OCI-LY1 (cell line): ENCODE data around the gene CARMIL1.

ENCODE experiments used
- H2AFZ ChIP-seq: fragments of 200-600 bp; sonication (generic), shearing (Covaris generic); 2 replicates; pipeline ENCODE4 v1.6.0; 2014; ENCODE audit warnings: antibody characterized with exemption, mild to moderate bottlenecking, low read length
- H3F3A ChIP-seq: fragments of 200-600 bp; sonication (generic), shearing (Covaris generic); 2 replicates; pipeline ENCODE4 v1.6.0; 2014; ENCODE audit warnings: mild to moderate bottlenecking, antibody characterized with exemption, low read length, moderate library complexity; ENCODE audit not compliant: insufficient read depth
- H3K27ac ChIP-seq: fragments of 200-600 bp; sonication (generic); 2 replicates; pipeline ENCODE4 v1.5.1; 2014; ENCODE audit warnings: low read length, mixed run types, mild to moderate bottlenecking, low read depth; ENCODE audit not compliant: poor library complexity, severe bottlenecking
- H3K27me3 ChIP-seq: fragments of 200-600 bp; sonication (generic); 2 replicates; pipeline ENCODE4 v1.6.0; 2014; ENCODE audit warnings: antibody characterized with exemption, mild to moderate bottlenecking, low read length, moderate library complexity; ENCODE audit not compliant: insufficient read depth
- H3K36me3 ChIP-seq: fragments of 200-600 bp; sonication (generic); 2 replicates; pipeline ENCODE4 v1.6.1; 2014; ENCODE audit warnings: mild to moderate bottlenecking, antibody characterized with exemption, low read length, moderate library complexity, mixed read lengths; ENCODE audit not compliant: insufficient read depth
- H3K4me1 ChIP-seq: fragments of 200-600 bp; sonication (generic); 2 replicates; pipeline ENCODE4 v1.5.1; 2014; ENCODE audit warnings: mild to moderate bottlenecking, low read length, moderate library complexity; ENCODE audit not compliant: insufficient read depth, severe bottlenecking
- H3K4me2 ChIP-seq: fragments of 200-600 bp; sonication (generic), shearing (Covaris generic); 2 replicates; pipeline ENCODE4 v1.6.1; 2014; ENCODE audit warnings: low read length
- H3K4me3 ChIP-seq: fragments of 200-600 bp; sonication (generic); 2 replicates; pipeline ENCODE4 v1.5.1; 2014; ENCODE audit warnings: low read length, low read depth, mild to moderate bottlenecking, mixed read lengths; ENCODE audit not compliant: poor library complexity, severe bottlenecking
- H3K79me2 ChIP-seq: fragments of 200-600 bp; shearing (Covaris generic); 2 replicates; pipeline ENCODE4 v1.6.1; 2016; ENCODE audit warnings: mixed run types, low read length, mixed read lengths; ENCODE audit not compliant: insufficient read depth
- H3K9ac ChIP-seq: fragments of 200-600 bp; sonication (generic), shearing (Covaris generic); 2 replicates; pipeline ENCODE4 v1.6.1; 2014; ENCODE audit warnings: mild to moderate bottlenecking, low read length, mixed read lengths
- H3K9me2 ChIP-seq: fragments of 200-600 bp; sonication (generic), shearing (Covaris generic); 2 replicates; pipeline ENCODE4 v1.6.1; 2014; ENCODE audit warnings: low read depth, mild to moderate bottlenecking, low read length, mixed read lengths
- H3K9me3 ChIP-seq: fragments of 200-600 bp; shearing (Covaris generic); 2 replicates; pipeline ENCODE4 v1.6.1; 2014; ENCODE audit warnings: low read length, mixed read lengths
- H4K20me1 ChIP-seq: fragments of 200-600 bp; sonication (generic), shearing (Covaris generic); 2 replicates; pipeline ENCODE4 v1.6.0; 2016; ENCODE audit warnings: mild to moderate bottlenecking, low read length; ENCODE audit not compliant: insufficient read depth
- CTCF ChIP-seq: fragments of 200-600 bp; sonication (generic), shearing (Covaris generic); IDR thresholded peaks from 2 replicates; pipeline ENCODE4 v1.5.1; 2017; ENCODE audit warnings: mild to moderate bottlenecking, antibody characterized with exemption, low read length, moderate library complexity, mixed read lengths
- EZH2 ChIP-seq: fragments of 200-600 bp; sonication (generic), shearing (Covaris generic); IDR thresholded peaks from 2 replicates; pipeline ENCODE4 v1.8.0; 2017; ENCODE audit warnings: borderline replicate concordance, mixed run types, mild to moderate bottlenecking, antibody characterized with exemption, low read length, moderate library complexity, mixed read lengths

CARMIL1 gene

GRCh38 chr6:25388776-25389175 lies 109.6 kb downstream of the CARMIL1 start:
- no peaks in the 10 kb centered on the region for H3K27me3 ChIP-seq
- peak overlapping the region; percentile 22 for H3K4me3 ChIP-seq
- TF ChIP-seq CTCF: no peak
- no peak for TF ChIP-seq EZH2
- no peaks in the 10 kb centered on the region for H3K9me3 ChIP-seq
- peak overlapping the region; percentile 99 for H3K27ac ChIP-seq
- peak overlapping the region; percentile 63 for H3K4me2 ChIP-seq
- peaks cover 24% of the 10 kb centered on the region for H3F3A ChIP-seq
- H3K79me2 ChIP-seq: peaks cover 30% of the 10 kb centered on the region
- peaks cover 89% of the 10 kb centered on the region for H3K4me1 ChIP-seq
- no peaks in the 10 kb centered on the region for H3K9me2 ChIP-seq
- H3K9ac ChIP-seq: peak overlapping the region; percentile 47
- no peaks in the 10 kb centered on the region for H4K20me1 ChIP-seq
- H3K36me3 ChIP-seq: no peaks in the 10 kb centered on the region
- H2AFZ ChIP-seq: no peak overlapping the region

GRCh38 chr6:25389471-25389870 lies 110.3 kb downstream of the CARMIL1 start:
- H3K4me1 ChIP-seq: peaks cover 89% of the 10 kb centered on the region
- TF ChIP-seq EZH2: no peak
- no peak for TF ChIP-seq CTCF
- H3K27me3 ChIP-seq: no peaks in the 10 kb centered on the region
- H3K79me2 ChIP-seq: peaks cover 32% of the 10 kb centered on the region; the same call in 1 of the 2 replicates
- H3K9ac ChIP-seq: peak overlapping the region; percentile 47
- H4K20me1 ChIP-seq: no peaks in the 10 kb centered on the region
- H2AFZ ChIP-seq: no peak overlapping the region
- peak overlapping the region; percentile 22 for H3K4me3 ChIP-seq
- no peaks in the 10 kb centered on the region for H3K9me2 ChIP-seq
- H3K36me3 ChIP-seq: no peaks in the 10 kb centered on the region
- no peaks in the 10 kb centered on the region for H3K9me3 ChIP-seq
- peak overlapping the region; percentile 63 for H3K4me2 ChIP-seq
- H3K27ac ChIP-seq: peak overlapping the region; percentile 99
- H3F3A ChIP-seq: peaks cover 24% of the 10 kb centered on the region

GRCh38 chr6:25392372-25392771 lies 113.2 kb downstream of the CARMIL1 start:
- Histone ChIP-seq H2AFZ (no peak overlapping the region), H3K27me3 (no peaks in the 10 kb centered on the region), H3K9me2 (no peaks in the 10 kb centered on the region), H3K79me2 (peaks cover 27% of the 10 kb centered on the region), H3K4me2 (no peak overlapping the region), H3K9me3 (no peaks in the 10 kb centered on the region), H3K4me1 (peaks cover 83% of the 10 kb centered on the region), H3K36me3 (no peaks in the 10 kb centered on the region), H3K4me3 (no peak overlapping the region), H3F3A (peaks cover 20% of the 10 kb centered on the region), H4K20me1 (no peaks in the 10 kb centered on the region), H3K27ac (peak overlapping the region; percentile 20), H3K9ac (no peak overlapping the region)
- TF ChIP-seq EZH2 (no peak), CTCF (no peak)
